ENCODE data around the gene LIN7A. TPM values are rescaled to one million over a fixed set of nuclear protein-coding genes. Genes with fewer than 3 reads are reported as not detected.

LIN7A gene, protein sequence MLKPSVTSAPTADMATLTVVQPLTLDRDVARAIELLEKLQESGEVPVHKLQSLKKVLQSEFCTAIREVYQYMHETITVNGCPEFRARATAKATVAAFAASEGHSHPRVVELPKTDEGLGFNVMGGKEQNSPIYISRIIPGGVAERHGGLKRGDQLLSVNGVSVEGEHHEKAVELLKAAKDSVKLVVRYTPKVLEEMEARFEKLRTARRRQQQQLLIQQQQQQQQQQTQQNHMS
- total RNA-seq, result not detected

DNA sequence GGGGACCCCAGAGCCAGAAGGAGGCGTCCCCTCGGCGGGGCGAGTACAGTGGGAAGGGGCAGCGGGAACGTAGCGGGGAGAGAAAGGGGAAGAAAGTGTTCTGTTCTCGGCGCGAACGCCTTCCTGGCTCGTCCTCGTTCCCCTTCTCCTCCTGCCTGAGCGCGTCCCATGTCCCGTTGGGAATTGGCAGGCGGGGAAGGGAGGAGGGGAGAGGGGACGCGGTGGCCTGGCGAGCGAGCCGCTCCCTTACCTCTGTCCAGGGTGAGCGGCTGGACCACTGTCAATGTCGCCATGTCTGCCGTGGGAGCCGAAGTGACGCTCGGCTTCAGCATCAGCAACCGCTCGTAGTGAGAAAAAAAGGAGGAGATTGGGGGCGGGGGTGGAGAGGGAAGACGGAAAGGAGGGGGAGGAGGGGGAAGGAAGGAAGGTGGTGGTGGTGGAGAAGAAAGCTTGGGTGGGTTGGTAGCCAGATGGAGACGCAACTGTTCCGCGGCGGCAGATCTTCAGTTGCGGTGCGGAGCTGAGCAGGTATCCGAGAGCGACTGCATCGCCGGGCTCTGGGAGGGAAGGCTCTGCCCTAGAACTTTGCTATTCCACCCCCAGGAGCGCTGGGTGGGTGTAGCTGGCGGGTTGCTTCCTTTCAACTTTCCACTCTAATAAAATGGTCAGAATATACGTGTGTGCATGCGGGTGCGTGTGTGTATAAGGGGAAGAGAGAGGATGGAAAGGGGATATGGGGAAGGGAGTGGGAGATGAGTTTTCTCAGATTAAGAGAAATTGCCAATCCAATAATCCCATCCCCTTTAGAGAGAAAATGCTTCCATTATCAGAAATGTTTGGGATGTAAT lies at the start of gene LIN7A:
LIN7A (minus strand) TSS at position 544 of the 848 bp plus-strand sequence; CDS start at position 332, 212 bp downstream.
- H3K4me3 Mint-ChIP-seq, result no peak within 1 kb of the TSS
- intact Hi-C loops (cut with micrococcal nuclease), result no loop called here
- H3K36me3 Mint-ChIP-seq, result peaks cover 3% of the 10 kb centered on the region
- H3K4me1 Mint-ChIP-seq (ENCODE audit: low read depth), result no peaks in the 10 kb centered on the region
- POLR2A ChIA-PET, result no interaction called here
- no peak for DNase-seq
- CTCF ChIA-PET, result no interaction called here
- no peak within 1 kb of the TSS for H3K27ac Mint-ChIP-seq
- H3K9me3 Mint-ChIP-seq, result peaks cover 4% of the 10 kb centered on the region
- peaks cover 22% of the 10 kb centered on the region for H3K27me3 Mint-ChIP-seq

DNA sequence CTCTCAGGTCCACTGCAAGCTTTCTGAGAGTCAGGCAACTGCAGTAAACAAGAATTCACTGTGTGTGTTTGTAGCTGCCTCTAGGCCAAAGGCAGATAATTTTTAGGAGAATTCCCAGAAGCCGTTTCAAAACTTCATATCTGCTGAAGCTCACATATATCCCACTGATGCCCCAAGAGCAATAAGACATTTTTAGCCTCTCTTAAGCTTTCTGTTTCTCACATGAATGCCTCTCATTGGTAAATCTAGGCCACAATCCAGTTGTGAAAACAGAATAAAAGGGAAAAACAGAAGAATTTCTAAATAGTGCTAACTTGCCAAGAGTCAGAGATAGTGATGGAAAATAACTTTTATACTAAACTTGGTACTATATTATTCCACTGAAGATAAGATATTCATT lies 48.5 kb upstream of the LIN7A start:
- ChIA-PET CTCF (no interaction called here), POLR2A (no interaction called here)
- H3K4me3 Mint-ChIP-seq, result no peak overlapping the region
- H3K9me3 Mint-ChIP-seq, result peaks cover 17% of the 10 kb centered on the region
- no peaks in the 10 kb centered on the region for H3K36me3 Mint-ChIP-seq
- intact Hi-C loops (cut with micrococcal nuclease), result no loop called here
- no peak overlapping the region for H3K27ac Mint-ChIP-seq
- H3K27me3 Mint-ChIP-seq, result no peaks in the 10 kb centered on the region
- no peak for DNase-seq
- no peaks in the 10 kb centered on the region for H3K4me1 Mint-ChIP-seq (ENCODE audit: low read depth)

DNA sequence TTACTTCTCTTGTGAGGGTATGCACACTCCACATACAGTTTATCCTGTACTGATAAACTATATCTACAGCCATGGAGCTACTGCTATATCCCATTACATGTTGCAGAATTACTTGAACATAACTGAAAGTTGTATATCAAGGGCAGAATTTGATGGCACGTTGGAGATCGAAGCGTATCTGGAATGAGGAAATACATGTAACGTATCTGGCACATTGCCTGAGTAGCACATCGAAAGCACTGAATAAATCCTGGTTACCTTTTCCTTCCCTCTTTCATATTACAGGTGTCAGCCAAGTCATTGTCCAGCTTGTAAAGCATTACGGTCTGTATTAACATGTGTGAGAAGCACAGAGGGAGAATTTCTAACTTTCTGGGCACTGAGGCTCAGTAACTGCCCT lies 42.1 kb upstream of the LIN7A start:
- ChIA-PET POLR2A (no interaction called here), CTCF (no interaction called here)
- intact Hi-C loops (cut with micrococcal nuclease), result no loop called here
- no peak overlapping the region for H3K4me3 Mint-ChIP-seq
- peaks cover 11% of the 10 kb centered on the region for H3K9me3 Mint-ChIP-seq
- no peaks in the 10 kb centered on the region for H3K4me1 Mint-ChIP-seq (ENCODE audit: low read depth)
- DNase-seq, result no peak
- H3K36me3 Mint-ChIP-seq, result no peaks in the 10 kb centered on the region
- H3K27me3 Mint-ChIP-seq, result no peaks in the 10 kb centered on the region
- no peak overlapping the region for H3K27ac Mint-ChIP-seq

DNA sequence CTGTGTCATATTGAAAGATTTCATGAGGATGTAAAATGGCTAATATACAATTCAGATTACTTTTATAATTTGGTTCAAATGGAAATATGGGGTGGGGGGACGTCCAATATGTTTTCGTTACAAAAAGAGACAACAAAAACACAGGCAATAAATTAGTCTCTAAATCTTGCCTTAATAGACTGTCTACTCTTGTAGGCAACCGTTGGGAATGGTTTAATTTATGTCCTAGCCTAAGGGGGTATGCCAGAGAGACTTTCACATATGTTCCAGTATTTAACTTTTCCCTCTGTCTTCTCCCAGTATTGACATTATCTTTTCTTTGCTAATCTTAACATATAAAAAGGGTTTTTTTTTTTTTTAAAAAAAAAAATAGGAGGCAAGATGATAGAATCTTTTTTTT lies 41.5 kb upstream of the LIN7A start:
- Mint-ChIP-seq H3K9me3 (peaks cover 7% of the 10 kb centered on the region), H3K4me3 (no peak overlapping the region), H3K27me3 (no peaks in the 10 kb centered on the region), H3K36me3 (no peaks in the 10 kb centered on the region), H3K4me1 (ENCODE audit: low read depth) (no peaks in the 10 kb centered on the region), H3K27ac (no peak overlapping the region)
- intact Hi-C loops (cut with micrococcal nuclease), result no loop called here
- DNase-seq, result no peak
- ChIA-PET POLR2A (no interaction called here), CTCF (no interaction called here)

DNA sequence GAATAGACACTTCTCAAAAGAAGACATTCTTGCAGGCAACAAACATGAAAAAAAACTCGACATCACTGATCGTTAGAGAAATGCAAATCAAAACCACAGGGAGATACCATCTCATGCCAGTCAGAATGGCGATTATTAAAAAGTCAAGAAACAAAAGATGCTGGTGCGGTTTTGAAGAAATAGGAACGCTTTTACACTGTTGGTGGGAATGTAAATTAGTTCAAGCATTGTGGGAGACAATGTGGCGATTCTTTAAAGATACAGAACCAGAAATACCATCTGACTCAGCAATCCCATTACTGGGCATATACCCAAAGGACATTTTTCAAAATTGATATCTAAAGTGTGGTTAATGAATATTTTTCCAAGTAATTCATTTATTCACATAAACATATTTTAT lies 39.6 kb upstream of the LIN7A start:
- Mint-ChIP-seq H3K4me1 (ENCODE audit: low read depth) (no peaks in the 10 kb centered on the region), H3K9me3 (peaks cover 7% of the 10 kb centered on the region), H3K36me3 (no peaks in the 10 kb centered on the region), H3K27ac (no peak overlapping the region), H3K27me3 (no peaks in the 10 kb centered on the region), H3K4me3 (no peak overlapping the region)
- intact Hi-C loops (cut with micrococcal nuclease), result no loop called here
- ChIA-PET CTCF (no interaction called here), POLR2A (no interaction called here)
- DNase-seq, result no peak

DNA sequence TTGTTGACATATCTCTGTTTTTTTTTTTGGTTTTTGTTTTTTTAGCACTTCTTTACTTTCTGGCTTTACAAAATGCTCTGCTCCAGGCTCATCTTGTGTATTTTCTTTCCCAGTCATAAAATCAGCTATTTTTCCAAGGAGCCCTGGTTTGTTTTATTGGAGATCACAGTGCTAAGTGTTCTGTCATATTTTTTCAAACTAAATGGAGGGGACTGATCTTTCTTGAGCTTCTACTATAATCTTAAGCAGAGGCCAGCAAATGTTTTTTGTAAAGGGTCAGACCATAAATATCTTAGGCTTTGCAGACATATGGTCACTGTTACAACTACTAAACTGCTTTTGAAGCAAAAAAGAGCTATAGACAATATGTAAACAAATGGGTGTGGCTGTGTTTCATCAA lies 30.6 kb upstream of the LIN7A start:
- Mint-ChIP-seq H3K4me3 (no peak overlapping the region), H3K27me3 (no peaks in the 10 kb centered on the region), H3K9me3 (peaks cover 5% of the 10 kb centered on the region), H3K27ac (no peak overlapping the region), H3K36me3 (peaks cover 1% of the 10 kb centered on the region), H3K4me1 (ENCODE audit: low read depth) (no peaks in the 10 kb centered on the region)
- ChIA-PET POLR2A (no interaction called here), CTCF (no interaction called here)
- DNase-seq, result no peak
- intact Hi-C loops (cut with micrococcal nuclease), result no loop called here

DNA sequence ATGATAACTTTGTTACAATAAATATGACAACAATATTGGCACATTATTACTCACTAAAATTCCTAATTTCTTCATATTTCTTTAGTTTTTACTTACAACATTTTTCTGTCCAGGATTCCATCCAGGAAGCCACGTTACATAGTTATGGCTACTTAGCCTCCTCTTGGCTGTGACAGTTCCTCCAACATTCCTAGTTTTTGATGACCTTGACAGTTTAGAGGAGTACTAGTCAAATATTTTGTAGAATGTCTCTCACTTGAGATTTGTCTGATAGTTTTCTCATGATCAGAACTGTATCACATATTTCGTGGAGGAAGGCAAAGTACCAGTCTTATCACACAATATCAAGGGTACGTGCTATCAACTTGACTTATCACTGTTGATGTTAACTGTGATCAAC lies 29.8 kb upstream of the LIN7A start:
- ChIA-PET CTCF (no interaction called here), POLR2A (no interaction called here)
- no peak for DNase-seq
- Mint-ChIP-seq H3K27ac (no peak overlapping the region), H3K27me3 (no peaks in the 10 kb centered on the region), H3K4me3 (no peak overlapping the region), H3K4me1 (ENCODE audit: low read depth) (no peaks in the 10 kb centered on the region), H3K36me3 (peaks cover 1% of the 10 kb centered on the region), H3K9me3 (peaks cover 5% of the 10 kb centered on the region)
- intact Hi-C loops (cut with micrococcal nuclease), result no loop called here

DNA sequence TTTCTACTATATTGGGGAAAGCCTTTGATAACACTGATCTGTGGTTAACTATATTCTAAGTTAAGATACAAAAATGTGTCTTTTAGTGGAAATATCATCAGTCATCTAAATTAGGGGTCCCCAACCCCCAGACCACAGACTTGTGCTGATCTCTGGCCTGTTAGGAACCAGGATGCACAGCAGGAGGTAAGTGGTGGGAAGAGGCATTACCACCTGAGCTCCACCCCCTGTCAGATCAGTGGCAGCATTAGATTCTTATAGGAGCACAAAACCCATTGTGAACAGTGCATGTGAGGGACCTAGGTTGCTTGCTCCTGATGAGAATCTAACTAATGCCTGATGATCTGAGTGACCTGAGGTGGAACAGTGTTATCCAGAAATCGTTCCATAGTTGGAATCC lies 28.3 kb upstream of the LIN7A start:
- Mint-ChIP-seq H3K36me3 (peaks cover 1% of the 10 kb centered on the region), H3K27me3 (no peaks in the 10 kb centered on the region), H3K27ac (no peak overlapping the region), H3K9me3 (peaks cover 3% of the 10 kb centered on the region), H3K4me3 (no peak overlapping the region), H3K4me1 (ENCODE audit: low read depth) (no peaks in the 10 kb centered on the region)
- CTCF ChIA-PET, result no interaction called here
- no peak for DNase-seq
- POLR2A ChIA-PET, result no interaction called here
- intact Hi-C loops (cut with micrococcal nuclease), result no loop called here

DNA sequence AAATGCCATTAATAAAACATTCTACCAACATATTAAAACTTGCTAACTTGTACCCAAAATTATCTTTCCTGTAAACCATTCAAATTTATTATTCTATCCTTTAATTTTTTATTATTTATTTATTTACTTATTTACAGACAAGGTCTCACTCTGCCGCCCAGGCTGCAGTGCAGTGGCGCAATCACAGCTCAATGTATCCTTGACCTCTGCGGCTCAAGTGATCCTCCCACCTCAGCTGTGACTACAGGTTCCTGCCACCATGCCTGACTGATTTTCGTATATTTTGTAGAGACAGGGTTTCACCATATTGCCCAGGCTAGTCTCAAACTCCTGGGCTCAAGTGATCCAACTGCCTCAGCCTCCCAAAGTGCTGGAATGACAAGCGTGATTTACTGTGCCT lies 20.4 kb upstream of the LIN7A start:
- no peak overlapping the region for H3K27ac Mint-ChIP-seq
- H3K27me3 Mint-ChIP-seq, result no peaks in the 10 kb centered on the region
- intact Hi-C loops (cut with micrococcal nuclease), result no loop called here
- H3K36me3 Mint-ChIP-seq, result no peaks in the 10 kb centered on the region
- CTCF ChIA-PET, result no interaction called here
- H3K9me3 Mint-ChIP-seq, result peaks cover 2% of the 10 kb centered on the region
- no peak overlapping the region for H3K4me3 Mint-ChIP-seq
- DNase-seq, result no peak
- no peaks in the 10 kb centered on the region for H3K4me1 Mint-ChIP-seq (ENCODE audit: low read depth)
- POLR2A ChIA-PET, result no interaction called here

DNA sequence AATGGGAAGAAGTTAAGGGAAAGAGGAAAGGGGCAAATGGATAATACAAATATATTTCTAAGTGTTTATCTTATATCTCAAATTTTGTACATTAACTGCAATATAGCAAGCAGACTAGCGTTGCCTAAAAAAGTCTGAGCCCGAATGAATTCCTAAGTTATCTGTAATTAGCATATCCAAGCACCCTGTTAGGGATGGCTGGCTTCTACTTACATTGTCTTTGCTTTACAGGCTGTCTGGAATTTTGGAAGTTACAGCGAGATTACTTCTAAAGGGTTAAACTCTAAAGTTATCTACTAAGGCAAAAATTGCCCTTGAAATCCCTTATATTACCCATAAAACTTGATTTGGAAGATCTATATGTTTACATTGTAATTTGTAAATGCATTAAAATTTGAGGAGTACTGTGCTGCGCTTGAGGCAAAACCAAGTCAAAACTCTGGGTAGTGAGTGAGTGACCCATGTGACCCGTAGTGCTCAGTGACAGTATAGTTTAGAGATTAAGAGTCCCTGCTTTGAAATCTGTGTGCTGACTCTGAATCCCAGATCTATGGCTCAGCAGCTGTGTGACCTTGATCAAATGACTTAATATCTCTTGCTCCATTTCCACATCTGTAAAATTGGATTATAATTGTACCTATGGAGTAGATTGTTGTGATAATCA lies 17.3 kb upstream of the LIN7A start:
- peaks cover 4% of the 10 kb centered on the region for H3K9me3 Mint-ChIP-seq
- POLR2A ChIA-PET, result no interaction called here
- H3K4me1 Mint-ChIP-seq (ENCODE audit: low read depth), result no peaks in the 10 kb centered on the region
- no peaks in the 10 kb centered on the region for H3K36me3 Mint-ChIP-seq
- intact Hi-C loops (cut with micrococcal nuclease), result no loop called here
- H3K4me3 Mint-ChIP-seq, result no peak overlapping the region
- no peak for DNase-seq
- CTCF ChIA-PET, result no interaction called here
- no peak overlapping the region for H3K27ac Mint-ChIP-seq
- no peaks in the 10 kb centered on the region for H3K27me3 Mint-ChIP-seq

DNA sequence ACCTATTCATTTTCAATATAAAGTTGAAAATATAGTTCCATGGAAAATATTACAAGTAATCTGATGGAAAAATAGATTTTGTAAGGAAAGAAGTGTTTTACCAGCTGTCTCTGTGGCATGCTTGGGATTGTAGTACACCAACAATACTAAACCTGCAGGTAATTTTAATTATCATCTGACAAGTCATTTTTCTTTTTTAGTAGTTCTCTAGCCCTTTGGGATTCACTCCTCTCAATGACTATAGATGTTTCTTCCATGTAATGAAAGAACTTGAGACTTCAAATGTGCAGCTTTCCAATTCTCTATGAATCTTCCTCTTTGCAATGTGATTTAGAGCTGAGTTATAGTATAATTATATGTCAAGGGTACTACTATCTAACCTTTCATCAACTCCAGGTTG lies 14.7 kb upstream of the LIN7A start:
- no peak overlapping the region for H3K4me3 Mint-ChIP-seq
- H3K9me3 Mint-ChIP-seq, result peaks cover 4% of the 10 kb centered on the region
- H3K4me1 Mint-ChIP-seq (ENCODE audit: low read depth), result no peaks in the 10 kb centered on the region
- H3K36me3 Mint-ChIP-seq, result no peaks in the 10 kb centered on the region
- H3K27ac Mint-ChIP-seq, result no peak overlapping the region
- CTCF ChIA-PET, result no interaction called here
- no peaks in the 10 kb centered on the region for H3K27me3 Mint-ChIP-seq
- no peak for DNase-seq
- POLR2A ChIA-PET, result no interaction called here
- intact Hi-C loops (cut with micrococcal nuclease), result no loop called here

DNA sequence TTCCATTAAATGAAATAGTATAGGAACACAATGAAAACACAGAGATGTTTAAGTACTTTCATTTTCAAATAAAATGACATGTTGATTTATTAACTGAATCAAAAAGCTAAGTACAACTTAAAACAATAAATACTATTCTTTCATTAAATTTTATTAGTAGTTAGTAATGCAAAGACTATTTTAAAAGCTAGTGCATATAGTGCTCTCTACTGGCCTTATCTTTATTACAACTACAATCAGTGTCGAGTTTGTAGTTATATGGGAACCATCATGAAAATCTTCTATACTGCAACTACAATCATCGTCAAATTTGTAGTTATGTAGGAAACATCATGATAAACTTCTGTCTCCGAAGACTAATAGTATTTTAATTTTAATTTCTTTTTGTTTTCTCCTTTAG lies 8.9 kb upstream of the LIN7A start:
- CTCF ChIA-PET, result no interaction called here
- Mint-ChIP-seq H3K9me3 (peaks cover 3% of the 10 kb centered on the region), H3K27me3 (no peaks in the 10 kb centered on the region), H3K4me3 (no peak overlapping the region), H3K4me1 (ENCODE audit: low read depth) (no peaks in the 10 kb centered on the region), H3K27ac (no peak overlapping the region), H3K36me3 (no peaks in the 10 kb centered on the region)
- DNase-seq, result no peak
- intact Hi-C loops (cut with micrococcal nuclease), result no loop called here
- POLR2A ChIA-PET, result no interaction called here

DNA sequence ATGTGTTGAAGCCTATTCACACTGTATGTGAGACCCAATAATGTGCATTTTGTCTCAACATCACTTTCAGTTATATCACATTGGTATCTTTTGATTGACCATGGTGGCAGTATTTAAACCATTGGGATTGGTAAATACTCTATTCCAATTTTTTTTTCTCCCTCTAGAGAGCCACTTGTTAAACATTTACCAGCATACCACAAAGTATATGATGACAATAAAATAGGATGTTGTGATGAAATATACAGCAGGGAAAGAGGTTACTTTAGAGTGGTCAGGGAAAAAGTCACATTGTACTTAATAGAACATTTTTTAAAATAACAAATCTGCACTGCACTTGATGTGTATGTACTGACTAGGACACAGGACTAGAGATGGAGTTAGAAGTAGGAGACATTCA lies 5.6 kb upstream of the LIN7A start:
- POLR2A ChIA-PET, result no interaction called here
- no peaks in the 10 kb centered on the region for H3K4me1 Mint-ChIP-seq (ENCODE audit: low read depth)
- no peak overlapping the region for H3K4me3 Mint-ChIP-seq
- no peak for DNase-seq
- H3K36me3 Mint-ChIP-seq, result no peaks in the 10 kb centered on the region
- H3K27me3 Mint-ChIP-seq, result peaks cover 6% of the 10 kb centered on the region
- H3K27ac Mint-ChIP-seq, result no peak overlapping the region
- CTCF ChIA-PET, result no interaction called here
- intact Hi-C loops (cut with micrococcal nuclease), result no loop called here
- H3K9me3 Mint-ChIP-seq, result peaks cover 4% of the 10 kb centered on the region

All from activated CD4-positive, alpha-beta memory T cell treated with anti-CD3 and anti-CD28 coated beads for 36 hours (primary cell).